ENCODE measurements around the gene FAM50B.

The FAM50B gene, protein sequence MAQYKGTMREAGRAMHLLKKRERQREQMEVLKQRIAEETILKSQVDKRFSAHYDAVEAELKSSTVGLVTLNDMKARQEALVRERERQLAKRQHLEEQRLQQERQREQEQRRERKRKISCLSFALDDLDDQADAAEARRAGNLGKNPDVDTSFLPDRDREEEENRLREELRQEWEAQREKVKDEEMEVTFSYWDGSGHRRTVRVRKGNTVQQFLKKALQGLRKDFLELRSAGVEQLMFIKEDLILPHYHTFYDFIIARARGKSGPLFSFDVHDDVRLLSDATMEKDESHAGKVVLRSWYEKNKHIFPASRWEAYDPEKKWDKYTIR

DNA sequence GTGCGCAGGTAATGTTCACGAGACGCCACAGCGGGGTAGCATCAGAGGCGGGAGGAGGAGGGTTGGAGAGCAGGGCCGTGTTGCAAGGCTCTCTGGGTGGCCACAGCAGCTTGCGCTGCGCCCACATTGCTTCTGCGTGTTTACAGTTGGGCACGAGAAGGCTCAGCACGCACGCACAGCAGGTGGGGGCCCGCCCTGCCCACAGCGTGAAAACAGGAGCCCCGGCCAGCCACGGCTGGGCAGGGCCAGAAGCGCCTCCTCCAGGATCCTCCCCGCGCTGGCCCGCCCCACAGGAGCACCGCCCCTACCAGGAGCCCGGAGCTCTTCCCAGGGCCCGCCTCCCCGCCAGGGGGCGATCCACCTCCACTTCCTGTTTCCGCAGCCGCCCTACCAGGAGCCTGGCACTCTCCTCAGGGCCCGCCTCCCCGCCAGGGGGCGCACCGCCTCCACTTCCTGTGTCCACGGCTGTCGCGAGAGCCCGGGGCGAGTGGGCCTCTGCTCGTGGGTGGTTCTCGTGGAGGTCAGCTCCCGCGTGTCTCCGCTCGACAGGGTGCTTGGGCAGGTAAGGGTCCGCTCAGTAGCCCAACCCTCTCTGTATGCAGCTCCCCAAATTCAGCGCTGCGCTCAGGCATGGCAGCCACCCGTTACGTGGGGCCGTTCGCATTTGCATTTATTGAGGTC lies at the start of gene FAM50B:
FAM50B (plus strand) TSS at position 449 of the 681 bp plus-strand sequence. CDS start 439 bp downstream, outside the sequence.
- no peaks in the 10 kb centered on the region for H3K27me3 ChIP-seq (ENCODE audit: insufficient read depth, low read length)
- H3K4me3 ChIP-seq (ENCODE audit: low read depth, low read length), result peak within 1 kb of the TSS; percentile 75
- peaks cover 26% of the 10 kb centered on the region for H3K4me1 ChIP-seq (ENCODE audit: control insufficient read depth, insufficient read depth, low read length, unreplicated experiment)
- H2AFZ ChIP-seq (ENCODE audit: low read length, unreplicated experiment), result peak within 1 kb of the TSS; percentile 65
- peak within 1 kb of the TSS; percentile 61 for H3K27ac ChIP-seq (ENCODE audit: low read depth, low read length)
- no peaks in the 10 kb centered on the region for H3K36me3 ChIP-seq (ENCODE audit: insufficient read depth, low read length)
- no peaks in the 10 kb centered on the region for H3K79me2 ChIP-seq (ENCODE audit: control insufficient read depth, insufficient read depth, low read length, unreplicated experiment)

DNA sequence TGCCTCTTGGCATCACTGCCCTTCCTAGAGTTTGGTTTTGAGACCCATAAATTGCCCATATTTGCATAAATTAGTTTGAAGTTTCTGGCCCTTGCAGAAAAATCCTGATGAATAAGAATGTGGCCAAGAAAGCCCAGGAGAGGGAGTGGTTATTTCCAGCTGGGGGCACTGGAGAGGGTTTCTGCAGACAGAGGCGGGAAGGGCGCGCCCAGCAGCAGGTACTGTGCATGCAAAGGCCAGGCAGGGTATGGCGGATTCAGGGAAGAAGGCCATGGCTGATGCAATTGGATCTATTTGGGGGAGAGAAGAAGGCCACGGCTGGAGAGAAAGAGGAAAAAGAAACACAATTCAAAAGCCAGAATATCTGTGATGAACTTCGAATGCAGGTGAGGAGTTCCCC lies 49.5 kb upstream of the FAM50B start:
- no peaks in the 10 kb centered on the region for H3K79me2 ChIP-seq (ENCODE audit: control insufficient read depth, insufficient read depth, low read length, unreplicated experiment)
- peaks cover 38% of the 10 kb centered on the region for H3K4me1 ChIP-seq (ENCODE audit: control insufficient read depth, insufficient read depth, low read length, unreplicated experiment)
- no peaks in the 10 kb centered on the region for H3K27me3 ChIP-seq (ENCODE audit: insufficient read depth, low read length)
- no peak overlapping the region for H3K4me3 ChIP-seq (ENCODE audit: low read depth, low read length)
- no peaks in the 10 kb centered on the region for H3K36me3 ChIP-seq (ENCODE audit: insufficient read depth, low read length)
- H2AFZ ChIP-seq (ENCODE audit: low read length, unreplicated experiment), result no peak overlapping the region
- no peak overlapping the region for H3K27ac ChIP-seq (ENCODE audit: low read depth, low read length)

DNA sequence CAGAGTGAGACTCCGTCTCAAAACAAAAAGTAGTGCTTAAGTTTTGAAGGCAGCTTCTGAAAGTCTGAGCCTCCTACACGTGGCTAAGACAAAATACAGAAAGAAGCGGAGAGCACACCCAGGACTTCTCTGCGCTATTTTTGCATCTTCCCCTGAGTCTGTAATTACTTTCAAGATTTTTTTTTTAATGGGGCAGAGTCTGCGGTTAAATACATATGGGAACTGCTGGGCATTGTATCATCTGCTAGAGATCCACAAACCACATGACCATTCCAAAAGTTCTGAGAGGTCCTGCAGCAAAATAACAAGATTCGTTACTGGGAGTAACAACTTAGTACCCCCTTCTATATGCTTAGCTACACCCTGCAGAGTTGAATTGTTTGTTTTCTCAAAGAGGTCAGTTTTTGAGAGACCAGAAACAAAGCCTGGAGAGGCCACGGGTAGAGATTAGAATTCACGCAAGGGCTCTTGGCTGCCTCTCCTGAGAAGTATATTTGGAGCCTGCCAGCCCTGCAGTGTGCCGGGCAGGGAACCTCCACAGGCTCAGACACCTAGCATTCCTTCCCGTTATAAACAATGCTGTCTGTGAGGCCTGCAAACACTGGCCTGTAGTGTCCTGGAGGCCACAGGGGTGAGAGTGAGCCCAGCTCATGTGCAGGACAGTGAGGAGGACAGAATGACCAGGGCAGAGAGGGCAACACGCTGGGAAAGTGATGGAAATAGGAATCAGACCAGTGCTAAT lies 48.2 kb upstream of the FAM50B start:
- no peak overlapping the region for H3K27ac ChIP-seq (ENCODE audit: low read depth, low read length)
- H3K4me3 ChIP-seq (ENCODE audit: low read depth, low read length), result no peak overlapping the region
- H3K36me3 ChIP-seq (ENCODE audit: insufficient read depth, low read length), result no peaks in the 10 kb centered on the region
- no peaks in the 10 kb centered on the region for H3K27me3 ChIP-seq (ENCODE audit: insufficient read depth, low read length)
- H3K4me1 ChIP-seq (ENCODE audit: control insufficient read depth, insufficient read depth, low read length, unreplicated experiment), result peaks cover 43% of the 10 kb centered on the region
- no peaks in the 10 kb centered on the region for H3K79me2 ChIP-seq (ENCODE audit: control insufficient read depth, insufficient read depth, low read length, unreplicated experiment)
- H2AFZ ChIP-seq (ENCODE audit: low read length, unreplicated experiment), result no peak overlapping the region

GRCh38 chr6:3801960-3802359 lies 47.2 kb upstream of the FAM50B start:
- Histone ChIP-seq H2AFZ (ENCODE audit: low read length, unreplicated experiment) (no peak overlapping the region), H3K27ac (ENCODE audit: low read depth, low read length) (no peak overlapping the region), H3K36me3 (ENCODE audit: insufficient read depth, low read length) (no peaks in the 10 kb centered on the region), H3K4me3 (ENCODE audit: low read depth, low read length) (no peak overlapping the region), H3K79me2 (ENCODE audit: control insufficient read depth, insufficient read depth, low read length, unreplicated experiment) (no peaks in the 10 kb centered on the region), H3K4me1 (ENCODE audit: control insufficient read depth, insufficient read depth, low read length, unreplicated experiment) (peaks cover 39% of the 10 kb centered on the region), H3K27me3 (ENCODE audit: insufficient read depth, low read length) (no peaks in the 10 kb centered on the region)

DNA sequence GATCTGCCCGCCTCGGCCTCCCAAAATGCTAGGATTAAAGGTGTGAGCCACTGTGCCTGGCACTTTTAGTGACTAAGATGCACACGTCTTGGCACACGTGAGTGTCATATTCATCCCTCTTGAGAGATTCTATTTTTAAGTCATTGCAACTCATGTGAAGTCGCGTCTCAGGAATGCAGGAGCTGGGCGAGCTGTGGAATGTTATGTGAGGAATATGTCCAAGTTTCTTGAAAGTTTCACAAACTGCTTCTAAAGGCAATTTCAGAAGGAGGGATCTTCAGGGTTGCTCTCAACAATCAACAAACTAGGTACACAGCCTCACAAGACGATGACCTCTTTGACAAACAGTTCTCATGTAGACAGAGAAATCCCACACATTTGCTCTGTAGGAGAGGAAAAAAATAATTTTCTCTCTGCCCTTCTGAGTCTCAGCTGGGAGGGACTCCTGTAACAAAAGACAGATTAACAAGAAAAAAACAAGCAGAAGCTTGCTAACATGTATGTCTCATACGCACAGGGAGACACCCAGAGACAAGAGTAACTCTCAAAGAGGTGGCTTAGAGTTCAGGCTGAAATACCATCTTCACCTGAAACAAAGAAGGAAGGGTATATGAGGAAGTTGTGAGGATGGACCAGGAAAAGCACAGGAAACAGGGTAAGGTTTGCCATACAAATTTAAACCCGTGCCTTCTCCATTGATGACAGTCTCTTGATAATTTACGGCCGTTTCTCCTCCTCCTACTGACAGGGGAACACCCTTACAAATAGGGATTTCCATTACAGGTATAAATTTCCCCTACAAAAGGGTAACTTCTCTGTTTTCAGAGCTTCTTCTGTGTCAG lies 45.3 kb upstream of the FAM50B start:
- Histone ChIP-seq H3K4me1 (ENCODE audit: control insufficient read depth, insufficient read depth, low read length, unreplicated experiment) (peaks cover 32% of the 10 kb centered on the region), H3K27me3 (ENCODE audit: insufficient read depth, low read length) (no peaks in the 10 kb centered on the region), H3K27ac (ENCODE audit: low read depth, low read length) (peak overlapping the region; percentile 94)

GRCh38 chr6:3804964-3805363 lies 44.2 kb upstream of the FAM50B start:
- H3K27ac ChIP-seq (ENCODE audit: low read depth, low read length), result peak overlapping the region; percentile 29
- no peaks in the 10 kb centered on the region for H3K36me3 ChIP-seq (ENCODE audit: insufficient read depth, low read length)
- H3K4me1 ChIP-seq (ENCODE audit: control insufficient read depth, insufficient read depth, low read length, unreplicated experiment), result peaks cover 36% of the 10 kb centered on the region
- H3K4me3 ChIP-seq (ENCODE audit: low read depth, low read length), result no peak overlapping the region
- H2AFZ ChIP-seq (ENCODE audit: low read length, unreplicated experiment), result no peak overlapping the region
- H3K79me2 ChIP-seq (ENCODE audit: control insufficient read depth, insufficient read depth, low read length, unreplicated experiment), result no peaks in the 10 kb centered on the region
- no peaks in the 10 kb centered on the region for H3K27me3 ChIP-seq (ENCODE audit: insufficient read depth, low read length)

More for the DNA sequence above, 45.3 kb upstream of the FAM50B start:
- no peaks in the 10 kb centered on the region for H3K79me2 ChIP-seq (ENCODE audit: control insufficient read depth, insufficient read depth, low read length, unreplicated experiment)
- H3K36me3 ChIP-seq (ENCODE audit: insufficient read depth, low read length), result no peaks in the 10 kb centered on the region
- H3K4me3 ChIP-seq (ENCODE audit: low read depth, low read length), result peak overlapping the region; percentile 49
- peak overlapping the region; percentile 79 for H2AFZ ChIP-seq (ENCODE audit: low read length, unreplicated experiment)

GRCh38 chr6:3805448-3806123 lies 43.6 kb upstream of the FAM50B start:
- Histone ChIP-seq H3K27me3 (ENCODE audit: insufficient read depth, low read length) (no peaks in the 10 kb centered on the region), H3K4me3 (ENCODE audit: low read depth, low read length) (no peak overlapping the region), H3K27ac (ENCODE audit: low read depth, low read length) (no peak overlapping the region), H3K4me1 (ENCODE audit: control insufficient read depth, insufficient read depth, low read length, unreplicated experiment) (peaks cover 36% of the 10 kb centered on the region), H3K36me3 (ENCODE audit: insufficient read depth, low read length) (no peaks in the 10 kb centered on the region), H3K79me2 (ENCODE audit: control insufficient read depth, insufficient read depth, low read length, unreplicated experiment) (no peaks in the 10 kb centered on the region), H2AFZ (ENCODE audit: low read length, unreplicated experiment) (no peak overlapping the region)

DNA sequence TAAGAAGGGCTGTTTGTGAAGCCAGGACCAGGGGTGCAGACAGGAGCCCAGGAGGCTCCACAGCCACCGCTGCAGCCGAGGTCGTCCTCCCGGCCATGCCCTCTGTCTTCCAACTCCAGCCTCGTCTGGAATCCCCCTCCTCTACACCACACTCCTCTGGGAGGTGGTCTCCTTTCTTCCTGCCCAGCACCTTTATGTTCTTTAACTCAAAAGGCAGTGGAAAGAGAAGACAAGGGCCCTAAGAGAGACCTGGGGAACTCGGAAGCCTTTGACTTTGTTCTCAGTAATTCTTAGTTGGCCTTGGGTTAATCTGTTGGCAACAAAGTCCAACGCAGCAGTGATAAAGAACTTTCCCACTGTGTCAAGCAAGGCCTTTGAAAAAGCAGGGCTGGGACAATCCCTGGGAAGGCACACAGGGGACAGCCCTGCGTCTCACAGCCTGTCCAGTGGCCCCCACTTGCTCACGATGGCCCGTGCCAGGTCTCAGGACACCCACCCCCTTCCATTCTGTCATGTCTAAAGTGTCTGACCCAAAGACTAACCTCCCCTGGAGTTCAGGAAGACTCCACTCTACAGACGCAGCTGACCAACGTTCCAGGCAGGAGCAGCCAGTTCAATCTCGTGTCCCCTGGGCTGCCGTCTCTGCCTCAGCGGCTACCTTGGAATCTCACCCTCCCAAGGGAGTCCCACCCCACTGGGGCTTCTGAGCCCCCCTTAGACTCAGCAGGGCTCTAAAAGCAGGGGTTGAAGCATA lies 42.8 kb upstream of the FAM50B start:
- H3K27me3 ChIP-seq (ENCODE audit: insufficient read depth, low read length), result no peaks in the 10 kb centered on the region
- H3K36me3 ChIP-seq (ENCODE audit: insufficient read depth, low read length), result no peaks in the 10 kb centered on the region
- H3K27ac ChIP-seq (ENCODE audit: low read depth, low read length), result no peak overlapping the region
- peaks cover 36% of the 10 kb centered on the region for H3K4me1 ChIP-seq (ENCODE audit: control insufficient read depth, insufficient read depth, low read length, unreplicated experiment)
- no peaks in the 10 kb centered on the region for H3K79me2 ChIP-seq (ENCODE audit: control insufficient read depth, insufficient read depth, low read length, unreplicated experiment)
- no peak overlapping the region for H3K4me3 ChIP-seq (ENCODE audit: low read depth, low read length)
- no peak overlapping the region for H2AFZ ChIP-seq (ENCODE audit: low read length, unreplicated experiment)

DNA sequence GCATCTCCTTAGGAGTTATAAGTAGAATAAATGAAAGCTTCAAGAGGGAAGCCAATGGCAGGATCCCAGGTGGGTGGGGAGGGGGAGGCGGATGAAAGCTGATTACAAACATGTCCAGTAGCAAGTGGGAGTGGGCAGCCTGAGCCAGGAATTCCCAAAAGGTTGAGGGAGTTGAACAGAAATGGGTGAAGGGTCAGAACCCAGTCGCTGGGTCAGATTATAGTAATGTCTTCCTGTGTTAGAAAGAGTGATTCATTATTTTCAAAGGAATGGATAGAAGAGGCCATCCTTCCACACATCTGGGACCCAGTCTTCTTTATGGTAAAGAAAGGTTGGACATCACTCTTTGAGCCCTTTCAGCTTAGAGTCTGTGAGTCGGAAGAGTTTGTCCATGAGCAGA lies 41.0 kb upstream of the FAM50B start:
- Histone ChIP-seq H3K4me1 (ENCODE audit: control insufficient read depth, insufficient read depth, low read length, unreplicated experiment) (peaks cover 38% of the 10 kb centered on the region), H3K4me3 (ENCODE audit: low read depth, low read length) (peak overlapping the region; percentile 55), H3K79me2 (ENCODE audit: control insufficient read depth, insufficient read depth, low read length, unreplicated experiment) (no peaks in the 10 kb centered on the region), H3K27me3 (ENCODE audit: insufficient read depth, low read length) (no peaks in the 10 kb centered on the region), H3K36me3 (ENCODE audit: insufficient read depth, low read length) (no peaks in the 10 kb centered on the region), H2AFZ (ENCODE audit: low read length, unreplicated experiment) (no peak overlapping the region), H3K27ac (ENCODE audit: low read depth, low read length) (peak overlapping the region; percentile 80)
